Left lobe of liver (tissue), 2 donors: Measurements from ENCODE around the gene SLC25A52. TPM values are rescaled to one million over a fixed set of nuclear protein-coding genes. Genes with fewer than 3 reads are reported as not detected.
"Not testable (repeated sequence)": the region's sequence is repeated elsewhere in the genome, so short reads cannot be mapped to it uniquely, and the experiment has no call there.

Experiments used
- ATAC-seq: fragments of 200-7000 bp; cut with Tn5 transposase; one replicate; pipeline ENCODE4 v1.9.1; 2020; ENCODE audit warnings: mild to moderate bottlenecking, moderate library complexity
- DNase-seq: peaks from one replicate; pipeline ENCODE4 v3.0.0-alpha.2; 2020; ENCODE audit warnings: low spot score
- total RNA-seq: library from RNA; stranded (reverse); gene quantifications from one replicate; pipeline ENCODE4 v1.2.1, GENCODE V29; 2021
- donor health status: DM: no; HTN: no; CAD: no; lungs with moderate emphysema.
- donor health status: DM: no; HTN: yes; CAD: no.

The SLC25A52 gene
- total RNA-seq, 1 donor from 2014 or later = not detected

- ATAC-seq = peak; percentile 61
Measured at GRCh38 chr18:31741097-31741735, 19.5 kb downstream of the SLC25A52 start.

GRCh38 chr18:31740180-31740579 lies 20.5 kb downstream of the SLC25A52 start:
- DNase-seq (peak; percentile 63), ATAC-seq (peak; percentile 40)

More at GRCh38 chr18:31741097-31741735, 19.5 kb downstream of the SLC25A52 start:
- no peak for DNase-seq

- ATAC-seq = peak; percentile 42
Measured at GRCh38 chr18:31739651-31740050, 21.0 kb downstream of the SLC25A52 start.

DNA sequence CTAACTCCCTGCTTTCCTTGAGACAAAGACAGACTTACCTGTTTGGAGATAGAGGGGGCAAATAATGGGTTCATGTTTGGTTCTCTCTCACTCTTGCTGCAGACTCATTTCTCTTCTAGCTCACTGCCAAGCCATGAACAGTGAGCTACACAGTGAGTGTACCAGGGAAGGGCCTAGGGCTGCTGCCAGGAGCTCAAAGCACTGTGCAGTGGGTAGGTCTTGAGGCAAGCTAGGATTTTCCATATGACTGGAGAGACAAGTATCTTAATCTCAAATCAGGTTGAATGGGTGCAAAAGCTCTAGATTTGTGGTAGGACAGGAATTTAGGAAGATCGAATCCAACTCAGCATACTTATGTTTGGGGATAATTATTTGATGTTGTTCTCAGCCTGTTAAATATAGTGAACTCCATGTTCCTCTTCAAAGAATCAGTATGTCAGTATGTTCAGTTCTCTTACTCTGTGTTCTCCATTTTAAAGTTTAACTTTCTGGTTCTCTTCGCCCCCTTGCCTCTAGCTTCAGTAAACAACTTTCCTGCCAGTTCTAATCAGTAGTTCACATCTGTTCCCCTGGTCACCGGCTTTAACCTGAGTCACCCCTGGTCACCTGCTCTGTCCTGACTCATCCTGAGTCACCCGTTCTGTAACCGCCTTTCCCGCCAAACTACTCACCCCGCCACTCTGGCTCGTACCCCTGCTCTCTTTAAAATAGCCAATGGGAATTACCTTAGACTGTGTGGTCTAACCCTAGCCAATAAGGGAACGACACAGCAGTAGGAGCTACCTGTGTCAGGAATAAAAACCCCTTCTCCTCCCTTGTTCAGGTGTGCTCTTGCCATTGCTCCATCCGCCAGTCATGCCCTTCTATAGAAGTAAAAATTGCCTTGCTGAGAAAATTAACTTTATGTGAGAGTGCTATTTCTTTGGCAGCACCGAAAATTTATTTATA lies 21.9 kb downstream of the SLC25A52 start:
- DNase-seq = peak; percentile 86
- ATAC-seq = peak; percentile 77

More at GRCh38 chr18:31739651-31740050, 21.0 kb downstream of the SLC25A52 start:
- DNase-seq = no peak

DNA sequence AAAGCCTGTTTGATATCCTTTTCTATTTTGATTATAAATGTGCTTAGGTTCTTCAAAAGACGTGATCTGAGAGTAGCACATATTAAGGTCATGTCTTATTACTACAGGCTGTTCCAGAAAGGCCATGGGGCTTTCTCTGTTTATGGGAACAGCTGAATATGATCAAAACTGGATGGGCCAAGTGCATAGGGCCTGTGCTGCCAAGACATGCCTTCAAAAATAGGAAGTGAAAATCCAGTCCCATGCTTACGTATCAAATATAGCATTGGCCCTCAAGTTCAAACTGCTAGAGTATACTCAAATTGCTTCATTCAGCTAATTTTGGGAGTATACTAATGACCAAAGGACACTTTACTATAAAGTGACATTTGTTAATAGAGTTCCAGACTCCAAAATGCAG lies 24.1 kb downstream of the SLC25A52 start:
- ATAC-seq = peak; percentile 19
- no peak for DNase-seq

DNA sequence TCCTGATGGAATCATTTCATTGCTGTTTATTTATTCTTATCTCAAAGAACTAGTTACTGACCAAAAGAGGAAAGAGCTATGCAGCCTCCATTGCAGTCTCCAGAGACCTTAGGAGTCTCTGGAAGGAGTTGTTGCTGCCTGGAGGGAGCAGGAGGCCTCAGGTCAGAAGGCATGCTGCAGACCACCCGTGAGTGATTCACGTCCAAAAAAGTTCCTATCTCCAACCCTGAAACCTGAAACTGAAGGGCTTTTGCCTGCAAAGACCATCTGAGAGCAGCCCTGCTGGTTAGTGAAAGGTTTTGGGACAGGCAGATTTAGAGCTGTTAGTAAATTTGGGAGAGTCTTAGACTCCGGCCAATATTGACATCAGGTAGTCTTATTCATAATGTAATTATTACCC lies 29.1 kb downstream of the SLC25A52 start:
- ATAC-seq = no peak

DNA sequence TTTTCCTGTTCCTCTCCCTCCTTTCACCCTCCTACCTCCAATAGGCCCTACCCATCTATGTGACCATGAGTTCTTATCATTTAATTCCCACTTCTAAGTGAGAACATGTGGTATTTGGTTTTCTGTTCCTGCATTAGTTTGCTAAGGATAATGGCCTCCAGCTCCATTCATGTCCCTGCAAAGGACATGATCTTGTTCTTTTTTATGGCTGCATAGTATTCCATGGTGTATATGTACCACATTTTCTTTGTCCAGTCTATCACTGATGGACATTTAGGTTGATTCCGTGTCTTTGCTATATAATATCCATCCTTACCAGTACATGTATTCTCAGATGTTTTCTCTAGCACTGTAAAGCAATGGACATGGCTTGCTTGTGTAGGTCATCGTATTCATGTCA lies 31.5 kb downstream of the SLC25A52 start:
- DNase-seq, ATAC-seq: not testable (repeated sequence)

More for the DNA sequence above, 29.1 kb downstream of the SLC25A52 start:
- DNase-seq = no peak

DNA sequence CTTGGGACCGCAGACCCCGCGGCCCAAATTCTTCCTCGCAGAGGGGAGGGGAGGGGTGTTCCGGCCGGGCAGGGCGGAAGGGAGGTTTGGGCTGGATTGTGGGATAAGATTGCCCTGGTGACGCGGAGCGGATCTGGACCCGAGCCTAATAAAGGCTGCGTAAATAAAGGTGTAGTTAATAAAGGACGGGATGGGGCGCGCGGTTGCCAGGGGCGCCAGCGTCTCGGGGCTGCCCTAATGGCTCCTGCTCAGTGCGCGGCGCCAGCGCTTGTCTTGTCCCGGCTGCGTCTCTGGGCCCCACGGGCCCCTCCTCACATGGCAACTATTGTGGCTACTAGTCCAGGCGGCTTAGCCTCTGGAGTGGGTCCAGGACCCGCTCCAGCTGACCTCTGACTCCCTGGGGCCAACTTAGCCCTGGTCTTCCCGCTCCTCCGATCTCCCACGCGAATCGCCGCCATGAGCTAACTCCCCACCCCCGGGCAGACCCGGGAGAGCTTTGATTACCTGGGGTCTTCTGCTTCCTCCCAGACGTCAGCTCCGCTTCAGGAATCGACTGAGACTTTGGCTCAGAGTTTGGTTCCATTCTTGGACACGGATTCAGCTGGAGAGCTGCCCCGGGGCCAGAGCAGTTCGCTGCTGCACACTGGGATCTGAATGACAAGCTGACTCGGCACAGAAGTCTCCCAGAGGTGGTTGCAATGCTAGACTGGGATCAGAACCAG lies 36.5 kb downstream of the SLC25A52 start:
- DNase-seq (peak; percentile 87), ATAC-seq (peak; percentile 79)

DNA sequence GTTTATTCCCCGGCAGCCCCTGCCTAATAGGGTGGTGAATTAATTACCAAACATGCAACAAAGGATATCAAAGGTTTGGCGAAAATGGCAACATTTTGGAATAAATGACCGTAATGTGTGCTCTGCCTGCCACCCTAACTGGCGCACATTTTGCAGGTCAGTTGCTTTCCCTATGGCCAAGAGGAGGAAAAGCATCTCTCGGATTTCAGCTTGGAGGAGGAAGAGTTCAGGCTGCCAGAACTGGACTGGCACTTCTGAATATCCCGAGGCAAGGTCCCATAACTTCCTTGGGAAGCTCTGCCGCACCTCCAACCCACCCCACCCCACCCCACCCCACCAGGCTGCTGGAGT lies 37.1 kb downstream of the SLC25A52 start:
- DNase-seq (no peak), ATAC-seq (peak; percentile 16)

DNA sequence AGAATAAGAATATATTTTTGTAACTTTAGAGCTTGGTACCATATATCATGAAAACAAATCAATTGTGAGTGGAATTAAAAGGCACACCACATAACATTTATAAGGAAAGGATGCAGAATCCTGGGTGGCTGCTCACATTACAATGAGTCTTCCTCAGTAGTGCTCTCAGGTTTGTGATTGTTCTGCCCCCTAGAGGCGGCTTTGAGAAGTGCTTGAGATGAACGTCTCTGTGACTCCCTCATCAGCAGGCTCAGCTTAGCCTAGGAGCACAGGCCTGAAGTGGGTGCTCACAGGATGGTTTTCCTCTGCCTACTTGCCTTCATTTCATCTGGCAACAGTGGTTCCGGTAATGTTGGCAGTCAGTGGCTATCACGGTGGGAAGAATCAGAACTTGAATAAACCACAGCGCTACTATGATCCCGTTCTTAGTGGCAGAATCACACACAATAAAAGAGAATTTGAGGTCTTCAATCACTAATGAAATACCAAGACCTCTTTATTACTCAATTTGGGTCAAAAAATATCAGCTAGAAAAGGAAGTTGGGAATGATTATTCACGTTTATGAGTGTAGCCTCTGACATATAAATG lies 38.2 kb downstream of the SLC25A52 start:
- peak; percentile 70 for ATAC-seq
- peak; percentile 82 for DNase-seq

- ATAC-seq (no peak), DNase-seq (no peak)
Measured at GRCh38 chr18:31721601-31722000, 39.1 kb downstream of the SLC25A52 start.

DNA sequence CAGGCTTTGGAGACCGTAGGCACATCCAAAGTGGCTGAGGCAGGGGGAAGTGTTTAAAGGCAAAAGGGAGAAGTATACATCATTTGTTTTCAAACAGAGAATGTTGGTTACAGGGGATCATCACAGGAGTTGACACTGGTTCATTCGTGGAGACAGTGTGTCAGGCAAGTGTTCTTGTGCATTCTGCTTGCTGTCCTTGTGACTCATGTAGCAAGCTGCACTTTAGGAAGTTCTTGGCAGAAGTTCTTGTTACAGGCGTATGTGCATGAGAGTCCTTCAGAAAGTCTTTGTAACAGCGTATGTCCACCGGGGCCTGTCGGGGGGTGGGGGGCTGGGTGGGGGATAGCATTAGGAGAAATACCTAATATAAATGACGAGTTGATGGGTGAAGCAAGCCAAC lies 39.8 kb downstream of the SLC25A52 start:
- ATAC-seq (no peak), DNase-seq (no peak)

GRCh38 chr18:31719363-31720006 lies 41.2 kb downstream of the SLC25A52 start:
- ATAC-seq (no peak), DNase-seq (no peak)

DNA sequence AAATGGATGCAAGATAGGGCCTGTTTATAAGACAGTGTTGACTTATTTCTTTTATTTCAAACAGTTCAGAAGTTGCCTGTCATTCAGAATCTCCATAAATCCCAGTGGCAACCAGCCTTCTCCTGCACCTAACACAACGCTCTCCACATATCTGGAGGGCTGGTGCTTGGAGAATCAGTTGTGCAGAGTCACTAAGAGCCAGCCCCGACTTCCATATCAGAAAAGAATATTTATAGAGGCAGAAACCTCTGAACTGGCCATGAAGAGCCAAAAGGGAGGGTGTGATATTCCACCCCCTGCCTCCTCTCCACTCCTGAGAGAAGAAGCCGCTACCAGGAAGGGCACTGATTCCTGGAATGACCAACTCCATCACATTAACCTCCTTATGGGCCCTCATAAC lies 42.3 kb downstream of the SLC25A52 start:
- ATAC-seq = no peak
- no peak for DNase-seq

- no peak for DNase-seq
- no peak for ATAC-seq
Measured at GRCh38 chr18:31716362-31716761, 44.3 kb downstream of the SLC25A52 start.

- ATAC-seq (no peak), DNase-seq (no peak)
Measured at GRCh38 chr18:31711365-31712172, 49.1 kb downstream of the SLC25A52 start.

DNA sequence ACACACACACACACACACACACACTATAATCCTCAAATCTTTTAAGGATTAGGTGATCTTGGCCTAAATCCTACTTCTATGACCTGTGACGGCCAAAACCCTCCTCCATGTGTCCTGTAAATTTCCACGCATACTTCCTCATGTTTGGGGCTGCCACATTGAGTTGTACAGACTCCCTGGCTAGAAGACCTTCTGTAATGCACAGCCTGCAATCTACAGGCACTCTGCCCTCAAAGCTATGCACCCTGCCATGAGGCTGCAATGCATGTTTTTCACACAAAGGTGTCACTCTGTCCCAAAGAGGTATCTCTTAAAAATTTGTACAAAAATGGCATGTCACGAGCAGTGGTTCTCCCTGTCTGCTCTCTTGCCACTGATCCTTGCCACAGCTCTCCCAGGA lies 49.9 kb downstream of the SLC25A52 start:
- no peak for DNase-seq
- ATAC-seq = peak; percentile 68
